ENCODE measurements around the gene E4F1. TPM values are rescaled to one million over a fixed set of nuclear protein-coding genes. Genes with fewer than 3 reads are reported as not detected.

E4F1 gene
- polyA plus RNA-seq, 3 donors, result 4.9 to 50.9 (median 5.8) TPM

GRCh38 chr16:2210386-2211365 is 12.7 kb upstream of the E4F1 start, which contains the start of gene BRICD5:
Gene BRICD5, minus strand, starts transcription at chr16:2210863. Its CDS starts 30 bp downstream, at chr16:2210833.
- intact Hi-C loops (cut with micrococcal nuclease), result no loop called here

GRCh38 chr16:2211923-2212347 is 11.5 kb upstream of the E4F1 start:
- H3K4me1 Mint-ChIP-seq, result peaks cover 31% of the 10 kb centered on the region
- H3K36me3 ChIP-seq (replicated peaks in 1 of 2; ENCODE audit: control insufficient read depth in 1 of 2, insufficient read depth in 2 of 2, low read length in 2 of 2), result peaks cover 29 to 35% of the 10 kb centered on the region in 2 donors
- H3K4me1 ChIP-seq (ENCODE audit: control insufficient read depth in 1 of 2, insufficient read depth in 2 of 2, low read length in 2 of 2), result peaks cover 25 to 31% of the 10 kb centered on the region in 2 donors
- H3K27ac Mint-ChIP-seq, result peak overlapping the region in 5 of 7 donors; percentile 56 to 83 (median 72)
- H4K20me1 ChIP-seq (ENCODE audit: insufficient read depth, low read length), result peaks cover 43% of the 10 kb centered on the region
- H3K9ac ChIP-seq (ENCODE audit: insufficient read depth, low read length, poor library complexity, severe bottlenecking), result no peak overlapping the region
- peaks cover 0 to 6% (median 0%) of the 10 kb centered on the region in 3 donors for H3K27me3 Mint-ChIP-seq (ENCODE audit: low read depth in 3 of 3)
- TF ChIP-seq, protein P1, sequence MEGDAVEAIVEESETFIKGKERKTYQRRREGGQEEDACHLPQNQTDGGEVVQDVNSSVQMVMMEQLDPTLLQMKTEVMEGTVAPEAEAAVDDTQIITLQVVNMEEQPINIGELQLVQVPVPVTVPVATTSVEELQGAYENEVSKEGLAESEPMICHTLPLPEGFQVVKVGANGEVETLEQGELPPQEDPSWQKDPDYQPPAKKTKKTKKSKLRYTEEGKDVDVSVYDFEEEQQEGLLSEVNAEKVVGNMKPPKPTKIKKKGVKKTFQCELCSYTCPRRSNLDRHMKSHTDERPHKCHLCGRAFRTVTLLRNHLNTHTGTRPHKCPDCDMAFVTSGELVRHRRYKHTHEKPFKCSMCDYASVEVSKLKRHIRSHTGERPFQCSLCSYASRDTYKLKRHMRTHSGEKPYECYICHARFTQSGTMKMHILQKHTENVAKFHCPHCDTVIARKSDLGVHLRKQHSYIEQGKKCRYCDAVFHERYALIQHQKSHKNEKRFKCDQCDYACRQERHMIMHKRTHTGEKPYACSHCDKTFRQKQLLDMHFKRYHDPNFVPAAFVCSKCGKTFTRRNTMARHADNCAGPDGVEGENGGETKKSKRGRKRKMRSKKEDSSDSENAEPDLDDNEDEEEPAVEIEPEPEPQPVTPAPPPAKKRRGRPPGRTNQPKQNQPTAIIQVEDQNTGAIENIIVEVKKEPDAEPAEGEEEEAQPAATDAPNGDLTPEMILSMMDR (IDR thresholded peaks at IDR 0.05), result no peak
- no peaks in the 10 kb centered on the region for H3K27me3 ChIP-seq (ENCODE audit: control insufficient read depth in 2 of 2, insufficient read depth in 2 of 2, low read length in 2 of 2)
- intact Hi-C loops (cut with micrococcal nuclease), result no loop called here
- peak overlapping the region; percentile 53 to 63 for H3K27ac ChIP-seq (ENCODE audit: low read depth in 1 of 2, low read length in 2 of 2)
- peaks cover 23 to 41% of the 10 kb centered on the region in 2 donors for H3K36me3 Mint-ChIP-seq
- no peak overlapping the region for H3K4me3 Mint-ChIP-seq
- H3K9me3 ChIP-seq (replicated peaks in 1 of 2; ENCODE audit: control insufficient read depth in 1 of 2, insufficient read depth in 1 of 2, low read length in 2 of 2), result no peaks in the 10 kb centered on the region
- DNase-seq, result no peak
- H3K4me2 ChIP-seq (replicated peaks; ENCODE audit: extremely low read depth, low read length, poor library complexity, severe bottlenecking), result peak overlapping the region; percentile 86
- peaks cover 0 to 2% (median 0%) of the 10 kb centered on the region in 7 donors for H3K9me3 Mint-ChIP-seq
- H3K79me2 ChIP-seq (ENCODE audit: insufficient read depth, low read length), result peaks cover 36% of the 10 kb centered on the region
- 93% methylated on average over 8 of the region's 11 CpGs for WGBS (ENCODE audit: insufficient coverage)
- H2AFZ ChIP-seq (ENCODE audit: insufficient read depth, low read depth, low read length, poor library complexity, severe bottlenecking), result no peak overlapping the region
- no peak overlapping the region for H3K4me3 ChIP-seq (replicated peaks in 1 of 3; ENCODE audit: low read depth in 2 of 3, low read length in 3 of 3)

More at GRCh38 chr16:2210386-2211365, 12.7 kb upstream of the E4F1 start, which contains the start of gene BRICD5:
- Histone ChIP-seq H4K20me1 (ENCODE audit: insufficient read depth, low read length) (peaks cover 47% of the 10 kb centered on the region), H3K36me3 (replicated peaks in 1 of 2; ENCODE audit: control insufficient read depth in 1 of 2, insufficient read depth in 2 of 2, low read length in 2 of 2) (peaks cover 29 to 38% of the 10 kb centered on the region in 2 donors), H3K4me1 (ENCODE audit: control insufficient read depth in 1 of 2, insufficient read depth in 2 of 2, low read length in 2 of 2) (peaks cover 37 to 44% of the 10 kb centered on the region in 2 donors), H3K79me2 (ENCODE audit: insufficient read depth, low read length) (peaks cover 46% of the 10 kb centered on the region), H2AFZ (ENCODE audit: insufficient read depth, low read depth, low read length, poor library complexity, severe bottlenecking) (no peak within 1 kb of the TSS), H3K27ac (ENCODE audit: low read depth in 1 of 2, low read length in 2 of 2) (no peak within 1 kb of the TSS), H3K9me3 (replicated peaks in 1 of 2; ENCODE audit: control insufficient read depth in 1 of 2, insufficient read depth in 1 of 2, low read length in 2 of 2) (no peaks in the 10 kb centered on the region), H3K4me2 (replicated peaks; ENCODE audit: extremely low read depth, low read length, poor library complexity, severe bottlenecking) (no peak within 1 kb of the TSS), H3K27me3 (ENCODE audit: control insufficient read depth in 2 of 2, insufficient read depth in 2 of 2, low read length in 2 of 2) (no peaks in the 10 kb centered on the region), H3K9ac (ENCODE audit: insufficient read depth, low read length, poor library complexity, severe bottlenecking) (no peak within 1 kb of the TSS), H3K4me3 (replicated peaks in 1 of 3; ENCODE audit: low read depth in 2 of 3, low read length in 3 of 3) (no peak within 1 kb of the TSS)
- 83% methylated on average over 20 of the region's 24 CpGs for WGBS (ENCODE audit: insufficient coverage)
- Mint-ChIP-seq H3K4me3 (no peak within 1 kb of the TSS), H3K27ac (peak within 1 kb of the TSS in 1 of 7 donors; percentile 80), H3K9me3 (peaks cover 0 to 2% (median 0%) of the 10 kb centered on the region in 7 donors), H3K4me1 (peaks cover 42% of the 10 kb centered on the region), H3K27me3 (ENCODE audit: low read depth in 3 of 3) (peaks cover 0 to 4% (median 0%) of the 10 kb centered on the region in 3 donors), H3K36me3 (peaks cover 23 to 43% of the 10 kb centered on the region in 2 donors)
- TF ChIP-seq, protein P1 (IDR thresholded peaks at IDR 0.05), result no peak
- DNase-seq, result no peak
